ENCODE data around the gene XPO4. TPM values are rescaled to one million over a fixed set of nuclear protein-coding genes. Genes with fewer than 3 reads are reported as not detected.

Gene XPO4
- total RNA-seq, 1 donor from 2014 or later, result 23.7 TPM

DNA sequence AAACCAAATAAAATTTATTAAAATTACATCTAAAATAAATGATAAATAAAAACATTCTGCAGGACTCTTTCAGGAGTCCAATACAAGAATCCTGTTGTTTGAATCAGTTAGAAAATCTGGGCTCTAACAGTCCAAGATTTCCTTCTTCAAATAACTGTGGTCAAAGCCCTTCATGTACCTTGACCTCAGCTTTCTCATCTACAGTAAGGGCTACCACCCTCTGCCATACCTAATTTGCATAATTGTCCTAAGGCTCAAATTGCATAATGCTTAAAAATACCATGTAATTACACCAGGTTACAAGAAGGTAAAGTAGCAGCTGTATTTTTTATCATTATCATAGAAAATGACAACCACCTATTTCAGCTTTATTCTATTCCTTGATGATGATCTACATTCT, 54.3 kb downstream of the XPO4 start:
- Mint-ChIP-seq H3K27ac (no peak overlapping the region), H3K4me1 (ENCODE audit: low read depth) (peaks cover 14% of the 10 kb centered on the region), H3K4me3 (ENCODE audit: low read depth) (no peak overlapping the region), H3K27me3 (no peaks in the 10 kb centered on the region), H3K36me3 (ENCODE audit: insufficient read depth) (peaks cover 2% of the 10 kb centered on the region), H3K9me3 (ENCODE audit: low read depth) (no peaks in the 10 kb centered on the region)
- DNase-seq (ENCODE audit: low spot score, unreplicated experiment), result no peak
- TF ChIP-seq, protein P1, sequence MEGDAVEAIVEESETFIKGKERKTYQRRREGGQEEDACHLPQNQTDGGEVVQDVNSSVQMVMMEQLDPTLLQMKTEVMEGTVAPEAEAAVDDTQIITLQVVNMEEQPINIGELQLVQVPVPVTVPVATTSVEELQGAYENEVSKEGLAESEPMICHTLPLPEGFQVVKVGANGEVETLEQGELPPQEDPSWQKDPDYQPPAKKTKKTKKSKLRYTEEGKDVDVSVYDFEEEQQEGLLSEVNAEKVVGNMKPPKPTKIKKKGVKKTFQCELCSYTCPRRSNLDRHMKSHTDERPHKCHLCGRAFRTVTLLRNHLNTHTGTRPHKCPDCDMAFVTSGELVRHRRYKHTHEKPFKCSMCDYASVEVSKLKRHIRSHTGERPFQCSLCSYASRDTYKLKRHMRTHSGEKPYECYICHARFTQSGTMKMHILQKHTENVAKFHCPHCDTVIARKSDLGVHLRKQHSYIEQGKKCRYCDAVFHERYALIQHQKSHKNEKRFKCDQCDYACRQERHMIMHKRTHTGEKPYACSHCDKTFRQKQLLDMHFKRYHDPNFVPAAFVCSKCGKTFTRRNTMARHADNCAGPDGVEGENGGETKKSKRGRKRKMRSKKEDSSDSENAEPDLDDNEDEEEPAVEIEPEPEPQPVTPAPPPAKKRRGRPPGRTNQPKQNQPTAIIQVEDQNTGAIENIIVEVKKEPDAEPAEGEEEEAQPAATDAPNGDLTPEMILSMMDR (IDR thresholded peaks at IDR 0.05; ENCODE audit: unreplicated experiment), result no peak

DNA sequence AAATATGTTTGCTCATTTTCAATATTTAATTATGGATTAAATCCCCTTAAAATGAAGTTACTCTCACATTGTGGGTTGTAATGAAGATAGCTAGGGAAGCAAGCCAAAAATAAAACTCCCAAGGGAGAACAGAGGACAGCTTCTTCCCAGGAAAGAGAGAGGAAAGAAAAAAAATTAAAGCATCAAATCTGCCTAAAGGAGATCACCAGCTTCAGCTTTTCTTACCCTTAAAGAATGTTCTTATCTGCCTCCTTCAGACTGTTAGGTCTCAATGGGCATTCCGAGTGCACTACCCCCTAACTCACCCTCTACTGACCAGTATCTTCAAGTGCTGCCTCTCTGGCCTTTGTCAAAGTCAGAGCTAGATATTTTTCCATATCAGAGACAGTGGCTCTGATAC, 55.2 kb downstream of the XPO4 start:
- Mint-ChIP-seq H3K4me1 (ENCODE audit: low read depth) (peaks cover 14% of the 10 kb centered on the region), H3K9me3 (ENCODE audit: low read depth) (no peaks in the 10 kb centered on the region), H3K4me3 (ENCODE audit: low read depth) (no peak overlapping the region), H3K36me3 (ENCODE audit: insufficient read depth) (peaks cover 2% of the 10 kb centered on the region), H3K27ac (no peak overlapping the region), H3K27me3 (no peaks in the 10 kb centered on the region)
- TF ChIP-seq, protein P1 (IDR thresholded peaks at IDR 0.05; ENCODE audit: unreplicated experiment), result no peak
- DNase-seq (ENCODE audit: low spot score, unreplicated experiment), result no peak

DNA sequence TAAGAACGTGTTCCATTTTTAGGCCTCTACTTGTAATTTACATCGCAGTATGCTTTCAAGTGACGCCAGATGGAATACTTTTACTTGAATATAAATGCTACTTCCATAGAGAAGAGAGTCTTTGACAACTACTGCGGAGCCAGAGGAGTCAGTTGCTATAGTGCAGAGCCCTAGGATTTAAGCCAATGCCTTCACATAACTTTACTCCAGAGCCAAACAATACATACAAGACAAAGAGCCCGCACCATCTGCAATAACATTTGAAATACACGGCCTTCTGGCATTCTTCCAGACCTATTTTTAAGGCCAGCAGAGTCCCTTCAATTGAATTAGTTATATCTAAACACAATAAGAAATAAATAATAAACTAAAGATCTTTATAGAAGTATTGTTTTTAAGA, 59.4 kb downstream of the XPO4 start:
- Mint-ChIP-seq H3K27me3 (no peaks in the 10 kb centered on the region), H3K4me3 (ENCODE audit: low read depth) (no peak overlapping the region), H3K9me3 (ENCODE audit: low read depth) (no peaks in the 10 kb centered on the region), H3K36me3 (ENCODE audit: insufficient read depth) (peaks cover 6% of the 10 kb centered on the region), H3K4me1 (ENCODE audit: low read depth) (peaks cover 14% of the 10 kb centered on the region), H3K27ac (no peak overlapping the region)
- no peak for DNase-seq (ENCODE audit: low spot score, unreplicated experiment)
- TF ChIP-seq, protein P1 (IDR thresholded peaks at IDR 0.05; ENCODE audit: unreplicated experiment), result no peak

DNA sequence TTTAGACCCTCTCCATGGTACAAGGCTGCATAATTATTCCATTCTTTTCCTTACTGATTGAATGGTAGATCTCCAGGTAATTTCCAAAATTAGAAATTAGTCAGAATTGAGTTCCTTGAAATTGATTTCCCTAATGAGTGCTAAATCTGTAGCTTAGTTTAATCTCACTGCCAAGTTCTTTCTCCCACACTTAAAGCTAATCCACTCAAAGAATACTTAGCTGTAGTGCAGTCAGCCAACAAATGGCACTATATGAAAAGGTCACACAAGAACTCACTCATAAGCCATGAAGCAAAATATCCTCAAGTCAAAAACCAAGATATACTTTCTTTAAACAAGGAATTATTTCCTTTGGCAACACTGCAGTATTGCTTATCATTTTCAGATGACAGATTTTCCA, 62.0 kb downstream of the XPO4 start:
- DNase-seq (ENCODE audit: low spot score, unreplicated experiment), result no peak
- H3K36me3 Mint-ChIP-seq (ENCODE audit: insufficient read depth), result peaks cover 16% of the 10 kb centered on the region
- H3K27me3 Mint-ChIP-seq, result no peaks in the 10 kb centered on the region
- H3K4me3 Mint-ChIP-seq (ENCODE audit: low read depth), result no peak overlapping the region
- H3K4me1 Mint-ChIP-seq (ENCODE audit: low read depth), result no peaks in the 10 kb centered on the region
- no peaks in the 10 kb centered on the region for H3K9me3 Mint-ChIP-seq (ENCODE audit: low read depth)
- TF ChIP-seq, protein P1 (IDR thresholded peaks at IDR 0.05; ENCODE audit: unreplicated experiment), result no peak
- no peak overlapping the region for H3K27ac Mint-ChIP-seq

DNA sequence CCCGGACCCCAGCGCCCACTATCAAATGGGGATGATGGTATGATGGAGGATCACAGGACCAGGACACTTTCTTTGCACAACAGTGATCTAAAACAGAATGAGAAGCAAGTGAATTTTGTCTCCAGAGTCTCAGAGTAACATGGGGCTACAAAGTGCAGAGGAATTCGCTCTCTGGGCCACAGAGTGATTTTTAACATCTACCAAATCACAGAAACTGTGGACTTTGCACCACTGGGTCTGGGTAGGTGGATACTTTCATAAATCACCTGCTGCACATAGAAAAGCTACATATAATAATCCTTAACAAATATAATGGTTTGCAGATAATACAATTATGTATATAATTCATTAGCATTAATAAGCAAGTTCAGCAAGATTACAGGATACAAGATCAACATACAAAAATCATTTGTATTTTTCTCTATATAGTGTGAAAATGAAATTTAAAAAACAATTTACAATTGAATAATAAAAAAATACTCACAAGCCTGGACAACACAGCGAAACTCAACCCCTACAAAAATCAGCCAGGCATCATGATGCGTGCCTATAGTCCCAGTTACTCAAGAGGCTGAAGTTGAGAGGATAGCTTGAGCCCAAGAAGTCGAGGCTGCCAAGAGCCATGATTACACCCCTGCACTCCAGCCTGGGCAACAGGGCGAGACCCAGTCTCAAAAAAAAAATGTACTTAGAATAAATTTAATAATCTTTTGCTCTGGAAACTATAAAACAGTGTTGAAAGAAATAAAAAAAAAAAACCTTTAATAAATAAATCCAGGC, 68.5 kb downstream of the XPO4 start:
- Mint-ChIP-seq H3K27me3 (no peaks in the 10 kb centered on the region), H3K9me3 (ENCODE audit: low read depth) (no peaks in the 10 kb centered on the region), H3K36me3 (ENCODE audit: insufficient read depth) (peaks cover 15% of the 10 kb centered on the region), H3K4me3 (ENCODE audit: low read depth) (no peak overlapping the region), H3K27ac (no peak overlapping the region), H3K4me1 (ENCODE audit: low read depth) (no peaks in the 10 kb centered on the region)
- DNase-seq (ENCODE audit: low spot score, unreplicated experiment), result no peak
- TF ChIP-seq, protein P1 (IDR thresholded peaks at IDR 0.05; ENCODE audit: unreplicated experiment), result no peak

Data from progenitor cell of endocrine pancreas (in vitro differentiated cells).